GM10248 (cell line): ENCODE measurements around the gene MAN1C1.

Experiments used
- CTCF ChIA-PET: fragments of 300-600 bp; sonication (Branson Sonifier 250); formaldehyde crosslinking; extraction: SDS; loops from one replicate; lab custom pipeline; 2021; ENCODE audit warnings: antibody characterized with exemption; lab: Yijun Ruan, JAX
- POLR2A ChIA-PET: fragments of 350-650 bp; sonication (Branson Sonifier 250); formaldehyde crosslinking; extraction: SDS; loops from one replicate; lab custom pipeline; 2020; ENCODE audit warnings: antibody characterized with exemption; lab: Yijun Ruan, JAX
- DNase-seq: peaks from one replicate; pipeline ENCODE4 v3.0.0; 2012; ENCODE audit errors: extremely low spot score
- TF ChIP-seq, protein P1 (sequence below): IDR thresholded peaks from 2 replicates; pipeline ENCODE4 v1.5.1; 2012; ENCODE audit warnings: mild to moderate bottlenecking, low read depth; ENCODE audit errors: extremely low read depth, missing control alignments, control extremely low read depth

Gene MAN1C1

DNA sequence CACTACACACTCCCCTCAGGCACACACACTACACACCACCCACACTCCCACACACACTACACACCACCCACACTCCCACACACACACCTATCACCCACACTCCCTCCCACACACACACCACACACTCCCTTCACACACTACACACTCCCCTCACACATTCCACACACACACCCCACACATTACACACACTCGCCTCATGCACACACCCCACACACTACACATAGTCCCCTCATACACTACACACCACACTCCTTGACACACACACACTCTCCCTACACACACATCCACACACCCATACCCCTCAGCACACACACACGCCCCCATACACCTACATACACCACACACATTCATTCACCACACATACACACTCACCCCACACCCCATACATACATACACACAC, 152.4 kb downstream of the MAN1C1 start:
- DNase-seq = no peak
- ChIA-PET POLR2A (no interaction called here), CTCF (no interaction called here)
- TF ChIP-seq, protein P1, sequence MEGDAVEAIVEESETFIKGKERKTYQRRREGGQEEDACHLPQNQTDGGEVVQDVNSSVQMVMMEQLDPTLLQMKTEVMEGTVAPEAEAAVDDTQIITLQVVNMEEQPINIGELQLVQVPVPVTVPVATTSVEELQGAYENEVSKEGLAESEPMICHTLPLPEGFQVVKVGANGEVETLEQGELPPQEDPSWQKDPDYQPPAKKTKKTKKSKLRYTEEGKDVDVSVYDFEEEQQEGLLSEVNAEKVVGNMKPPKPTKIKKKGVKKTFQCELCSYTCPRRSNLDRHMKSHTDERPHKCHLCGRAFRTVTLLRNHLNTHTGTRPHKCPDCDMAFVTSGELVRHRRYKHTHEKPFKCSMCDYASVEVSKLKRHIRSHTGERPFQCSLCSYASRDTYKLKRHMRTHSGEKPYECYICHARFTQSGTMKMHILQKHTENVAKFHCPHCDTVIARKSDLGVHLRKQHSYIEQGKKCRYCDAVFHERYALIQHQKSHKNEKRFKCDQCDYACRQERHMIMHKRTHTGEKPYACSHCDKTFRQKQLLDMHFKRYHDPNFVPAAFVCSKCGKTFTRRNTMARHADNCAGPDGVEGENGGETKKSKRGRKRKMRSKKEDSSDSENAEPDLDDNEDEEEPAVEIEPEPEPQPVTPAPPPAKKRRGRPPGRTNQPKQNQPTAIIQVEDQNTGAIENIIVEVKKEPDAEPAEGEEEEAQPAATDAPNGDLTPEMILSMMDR = no peak

DNA sequence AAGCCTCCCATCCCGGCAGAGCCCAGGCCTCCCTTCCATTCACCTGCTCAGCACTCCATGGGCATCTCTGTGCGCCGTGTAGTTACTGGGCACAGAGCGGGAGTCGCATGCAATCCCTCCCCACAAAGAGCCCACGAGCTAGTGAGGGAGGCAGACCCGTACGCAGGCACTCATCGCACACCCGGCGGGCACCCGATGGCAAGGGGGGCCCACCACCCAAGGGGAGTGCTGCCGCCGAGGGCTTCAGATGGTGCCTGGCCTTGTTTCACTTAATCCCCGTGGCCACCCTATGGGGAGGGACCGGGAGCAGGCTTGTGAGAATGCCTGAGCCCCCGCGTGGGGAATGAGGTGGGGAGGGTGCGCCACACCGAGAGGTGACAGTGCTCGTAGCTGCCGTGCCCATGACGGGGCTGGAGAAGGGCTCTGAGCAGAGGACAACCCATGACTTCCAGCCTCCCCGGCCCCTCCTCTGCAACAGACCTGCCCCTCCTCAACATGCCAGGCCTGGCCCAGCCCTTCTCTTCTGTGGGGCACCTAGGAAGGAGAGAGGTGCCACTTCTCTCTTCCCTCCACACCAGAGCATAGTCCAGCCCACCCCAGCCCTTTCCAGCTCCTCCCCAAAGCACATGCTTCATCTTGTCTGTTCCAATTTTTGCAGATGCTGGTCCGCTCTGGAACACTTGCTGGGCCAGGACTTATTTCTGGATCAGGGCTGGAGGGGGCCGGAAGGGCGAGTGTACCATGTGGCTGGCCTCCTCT, 153.2 kb downstream of the MAN1C1 start:
- POLR2A ChIA-PET = no interaction called here
- CTCF ChIA-PET = interaction anchor here (1.5 kb wide), 1 partner anchor 29 kb away, joined by 3 read pairs; no protein-coding TSS in a partner anchor
- TF ChIP-seq, protein P1 = no peak
- DNase-seq = no peak

DNA sequence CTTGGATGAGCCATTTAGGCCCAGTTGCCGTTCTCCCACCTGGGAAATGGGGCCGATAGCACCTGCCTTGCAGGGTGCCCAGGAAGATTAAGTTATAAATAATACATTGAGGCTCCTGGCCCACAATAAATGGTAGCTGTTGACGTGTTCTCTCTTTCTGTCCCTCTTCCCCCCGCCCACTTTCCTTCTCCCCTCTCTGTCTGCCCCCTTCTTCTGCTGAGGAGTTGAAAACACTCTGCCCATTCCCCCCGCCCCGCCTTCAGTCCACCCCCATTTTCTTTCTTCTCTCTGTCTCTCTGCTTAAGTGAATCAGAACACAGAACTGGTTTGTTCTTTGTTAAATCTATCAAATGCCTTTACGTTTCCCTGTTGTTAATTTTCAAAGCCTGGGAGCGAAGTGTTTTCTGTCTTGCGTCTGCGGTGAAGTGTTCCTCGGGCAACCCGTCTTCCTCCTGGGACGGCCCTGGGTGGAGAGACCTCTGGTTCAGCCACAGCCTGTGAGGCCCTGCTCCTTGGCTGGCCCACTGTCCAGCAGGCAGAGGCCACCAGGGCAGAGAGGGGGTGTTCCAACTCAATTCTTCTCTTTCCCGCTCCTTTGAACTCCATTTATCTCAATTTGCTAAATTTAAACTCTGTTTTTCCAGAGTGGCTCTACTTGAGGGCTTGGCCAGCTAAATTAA, 154.1 kb downstream of the MAN1C1 start:
- TF ChIP-seq, protein P1 = no peak
- POLR2A ChIA-PET = no interaction called here
- CTCF ChIA-PET = interaction anchor here (1.5 kb wide), 1 partner anchor 28 kb away, joined by 3 read pairs; no protein-coding TSS in a partner anchor
- DNase-seq = no peak

DNA sequence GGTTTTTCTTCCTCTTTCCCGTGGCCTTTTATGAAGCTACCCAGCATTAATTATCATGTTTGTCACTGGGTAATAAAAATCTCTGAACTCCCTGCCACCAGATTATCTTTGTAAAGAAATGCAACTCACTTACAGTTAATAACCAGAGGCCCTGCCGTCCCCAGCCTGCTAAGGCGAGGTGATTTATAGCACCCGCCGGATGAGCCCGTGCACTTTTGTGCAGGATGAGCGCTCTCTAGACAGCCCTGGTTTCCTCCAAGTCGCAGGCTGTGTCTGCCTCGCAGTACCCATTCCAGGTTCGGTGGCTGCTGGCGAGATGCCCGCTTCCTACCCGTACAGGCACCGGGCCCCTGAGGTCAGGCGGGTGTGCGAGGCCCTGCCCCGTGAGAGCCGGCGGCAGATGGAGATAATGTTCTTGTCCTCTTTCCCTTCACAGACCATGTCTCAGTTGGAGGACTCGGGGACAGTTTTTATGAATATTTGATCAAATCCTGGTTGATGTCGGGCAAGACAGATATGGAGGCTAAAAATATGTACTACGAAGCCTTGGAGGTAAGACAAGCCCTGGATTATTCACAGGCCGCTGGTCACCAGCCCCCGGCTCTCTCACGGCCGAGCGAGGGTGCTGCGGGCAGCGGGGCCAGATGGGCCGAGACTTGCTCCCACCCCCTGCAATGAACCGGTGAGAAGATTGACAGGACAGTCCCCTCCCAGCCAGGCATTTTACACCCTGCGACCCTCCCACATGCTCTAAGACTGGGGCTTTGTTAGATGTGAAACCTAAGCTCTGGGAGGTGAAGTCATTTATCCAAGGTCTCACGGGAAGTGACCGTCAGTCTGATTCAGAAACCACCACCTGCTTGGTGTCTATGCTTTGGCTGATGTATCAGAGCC, 154.9 kb downstream of the MAN1C1 start:
- ChIA-PET CTCF (interaction anchor here (0.8 to 1.5 kb wide), 2 partner anchors 18 to 27 kb away, joined by 3 read pairs; no protein-coding TSS in a partner anchor), POLR2A (no interaction called here)
- DNase-seq = peak; percentile 78
- TF ChIP-seq, protein P1 = no peak

- TF ChIP-seq, protein P1 = no peak
- ChIA-PET CTCF (interaction anchor here (0.8 kb wide), 1 partner anchor 17 kb away, joined by 3 read pairs; no protein-coding TSS in a partner anchor), POLR2A (no interaction called here)
- no peak for DNase-seq
Observed at GRCh38 chr1:25772164-25772563, 155.6 kb downstream of the MAN1C1 start.

GRCh38 chr1:25772692-25773245, 156.2 kb downstream of the MAN1C1 start:
- POLR2A ChIA-PET = no interaction called here
- TF ChIP-seq, protein P1 = no peak
- no peak for DNase-seq
- CTCF ChIA-PET = no interaction called here
